Smooth muscle cell of the brain vasculature (primary cell): ENCODE data around the gene ALLC.

Experiments
- DNase-seq: peaks from one replicate; pipeline ENCODE4 v3.0.0-alpha.2; 2012; ENCODE audit warnings: low read depth, low spot score

Gene ALLC

DNA sequence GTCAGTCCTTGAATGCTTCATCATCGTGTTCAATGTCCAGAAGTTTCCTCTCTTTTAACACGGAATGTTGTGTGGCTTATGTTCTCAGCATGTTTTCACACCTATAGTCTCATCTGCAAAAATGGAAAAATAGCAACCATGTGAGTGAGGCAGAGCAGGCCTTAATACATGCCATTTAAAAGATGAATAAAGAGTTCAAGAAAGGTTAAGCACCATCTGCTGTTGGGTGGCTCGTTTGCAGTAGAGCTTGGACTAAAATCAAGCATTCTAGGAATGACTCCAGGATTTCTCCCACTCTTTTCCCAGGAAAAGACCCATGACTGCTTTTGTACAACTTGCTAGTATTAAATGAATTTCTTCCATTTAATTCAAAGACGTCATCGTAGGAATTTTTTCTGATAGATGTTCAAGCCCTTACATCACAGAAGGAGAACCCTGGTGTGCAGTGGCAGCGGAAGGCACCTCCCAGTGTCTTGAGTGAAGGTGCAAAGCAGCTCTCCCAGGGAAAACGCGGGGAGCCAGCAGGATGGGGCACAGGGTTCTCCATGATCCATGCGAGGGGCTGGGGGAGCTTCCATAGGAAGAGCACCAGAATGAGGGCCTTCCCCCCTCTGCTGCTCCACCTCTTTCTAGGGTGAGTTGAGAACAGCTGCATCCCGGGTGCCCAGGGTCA, 55.0 kb downstream of the ALLC start:
- no peak for DNase-seq

DNA sequence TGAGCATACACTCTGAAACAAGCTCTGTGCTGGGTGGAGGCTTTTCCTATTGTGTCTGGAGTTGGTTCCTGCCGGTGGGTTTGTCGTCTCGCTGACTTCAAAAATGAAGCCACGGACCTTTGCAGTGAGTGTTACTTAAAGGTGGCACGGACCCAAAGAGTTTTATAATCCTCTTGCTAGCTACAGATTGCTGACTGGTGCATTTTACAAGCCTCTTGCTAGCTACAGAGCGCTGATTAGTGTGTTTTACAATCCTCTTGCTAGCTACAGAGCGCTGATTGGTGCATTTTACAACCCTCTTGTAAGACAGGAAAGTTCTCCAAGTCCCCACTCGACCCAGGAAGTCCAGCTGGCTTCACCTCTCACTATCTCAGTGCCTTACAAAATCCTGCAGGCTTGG, 60.7 kb downstream of the ALLC start:
- no peak for DNase-seq

DNA sequence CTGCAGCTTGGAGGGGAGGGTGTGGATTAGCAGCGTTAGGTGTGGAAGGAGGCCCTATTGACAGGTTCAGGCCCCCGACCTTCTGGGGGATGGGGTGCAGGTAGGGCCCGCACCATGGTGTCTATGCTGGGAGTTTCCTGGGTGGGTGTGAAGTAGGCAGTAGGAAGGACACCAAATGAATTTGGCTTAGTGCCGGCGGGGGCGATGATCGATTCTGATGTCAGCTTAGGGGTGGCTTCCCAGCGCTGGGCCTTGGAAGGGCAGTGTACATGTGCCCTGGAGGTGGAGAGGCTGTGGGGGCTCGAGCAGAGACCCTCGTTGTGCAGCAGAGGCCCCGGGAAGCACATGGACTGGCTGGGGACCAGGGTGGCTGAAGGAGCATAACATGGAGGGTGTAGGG, 67.0 kb downstream of the ALLC start:
- DNase-seq: no peak

DNA sequence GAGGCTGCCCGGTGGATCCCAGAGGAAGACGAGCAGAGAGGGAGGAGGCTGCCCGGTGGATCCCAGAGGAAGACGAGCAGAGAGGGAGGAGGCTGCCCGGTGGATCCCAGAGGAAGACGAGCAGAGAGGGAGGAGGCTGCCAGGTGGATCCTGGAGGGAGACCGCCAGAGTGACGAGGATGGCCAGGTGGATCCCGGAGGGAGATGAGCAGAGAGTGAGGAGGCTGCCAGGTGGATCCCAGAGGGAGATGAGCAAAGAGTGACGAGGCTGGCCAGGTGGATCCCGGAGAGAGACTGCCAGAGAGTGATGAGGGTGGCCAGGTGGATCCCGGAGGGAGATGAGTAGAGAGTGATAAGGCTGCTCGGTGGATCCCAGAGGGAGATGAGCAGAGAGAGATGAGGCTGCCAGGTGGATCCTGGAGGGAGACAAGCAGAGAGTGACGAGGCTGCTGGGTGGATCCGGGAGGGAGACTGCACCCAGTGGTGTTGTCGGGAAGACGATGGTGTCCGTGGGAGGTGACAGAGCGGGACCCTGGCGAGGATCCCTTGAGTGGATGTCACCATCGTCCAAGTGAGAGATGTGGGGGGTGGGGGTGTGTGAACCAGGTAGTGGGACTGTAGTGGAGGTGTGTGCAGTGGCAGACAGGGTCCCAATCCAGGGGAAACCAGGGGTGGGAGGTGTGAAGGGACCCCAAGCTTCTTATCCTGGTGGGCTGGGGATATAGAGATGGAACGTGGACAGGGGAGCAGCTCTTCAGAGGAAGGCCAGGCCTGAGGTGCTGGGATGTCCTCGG, 67.7 kb downstream of the ALLC start:
- DNase-seq: no peak

DNA sequence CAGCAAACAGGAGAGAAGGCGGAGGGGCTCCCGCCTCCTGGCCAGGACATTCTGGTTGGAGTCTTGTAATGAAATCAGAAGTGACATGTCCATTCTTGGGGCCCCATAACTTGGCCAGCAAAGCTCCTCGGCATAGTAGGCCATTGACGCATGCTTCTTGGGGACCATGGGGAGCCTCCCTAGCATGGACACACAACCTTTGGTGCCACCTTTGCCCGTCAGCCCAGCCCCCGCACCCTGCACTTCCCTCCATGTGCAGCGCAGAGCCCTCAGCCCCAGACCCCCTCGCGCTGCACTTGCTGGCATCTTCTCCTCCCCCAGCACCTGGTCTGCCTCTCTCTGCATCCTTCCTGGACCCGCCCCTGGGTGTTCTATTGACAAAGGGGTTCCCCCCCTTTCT, 68.5 kb downstream of the ALLC start:
- DNase-seq: no peak

DNA sequence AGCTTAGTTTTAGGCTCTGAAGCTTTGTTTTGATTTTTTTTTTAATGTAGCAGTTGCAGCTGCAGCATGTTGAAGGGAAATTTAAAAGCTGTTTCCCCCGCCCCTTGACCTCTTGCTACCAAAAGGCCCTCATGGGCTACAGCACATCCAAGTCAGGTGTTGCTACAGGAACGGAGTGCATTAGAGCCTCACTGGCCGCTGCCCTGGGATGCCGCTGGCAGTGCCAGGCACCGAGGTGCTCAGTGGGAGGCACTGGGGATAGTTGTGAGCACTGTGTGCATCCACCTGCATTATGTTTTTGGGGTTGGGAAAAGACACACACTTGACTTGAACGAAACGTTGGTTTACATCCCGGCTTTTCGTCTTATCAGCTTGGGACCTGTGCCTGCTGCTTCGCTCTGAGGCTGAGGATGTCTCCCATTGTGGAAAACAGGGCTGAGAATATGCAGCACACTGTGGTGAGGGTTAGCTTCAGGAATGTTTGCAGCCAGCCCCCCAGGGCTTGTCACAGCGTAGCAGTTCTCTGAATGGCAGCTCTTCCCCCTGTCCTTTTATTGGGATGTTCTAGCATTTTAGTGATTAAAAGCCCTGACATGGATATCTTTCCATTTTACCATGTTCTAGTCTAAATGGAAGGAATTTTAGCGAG, 69.5 kb downstream of the ALLC start:
- DNase-seq: no peak

DNA sequence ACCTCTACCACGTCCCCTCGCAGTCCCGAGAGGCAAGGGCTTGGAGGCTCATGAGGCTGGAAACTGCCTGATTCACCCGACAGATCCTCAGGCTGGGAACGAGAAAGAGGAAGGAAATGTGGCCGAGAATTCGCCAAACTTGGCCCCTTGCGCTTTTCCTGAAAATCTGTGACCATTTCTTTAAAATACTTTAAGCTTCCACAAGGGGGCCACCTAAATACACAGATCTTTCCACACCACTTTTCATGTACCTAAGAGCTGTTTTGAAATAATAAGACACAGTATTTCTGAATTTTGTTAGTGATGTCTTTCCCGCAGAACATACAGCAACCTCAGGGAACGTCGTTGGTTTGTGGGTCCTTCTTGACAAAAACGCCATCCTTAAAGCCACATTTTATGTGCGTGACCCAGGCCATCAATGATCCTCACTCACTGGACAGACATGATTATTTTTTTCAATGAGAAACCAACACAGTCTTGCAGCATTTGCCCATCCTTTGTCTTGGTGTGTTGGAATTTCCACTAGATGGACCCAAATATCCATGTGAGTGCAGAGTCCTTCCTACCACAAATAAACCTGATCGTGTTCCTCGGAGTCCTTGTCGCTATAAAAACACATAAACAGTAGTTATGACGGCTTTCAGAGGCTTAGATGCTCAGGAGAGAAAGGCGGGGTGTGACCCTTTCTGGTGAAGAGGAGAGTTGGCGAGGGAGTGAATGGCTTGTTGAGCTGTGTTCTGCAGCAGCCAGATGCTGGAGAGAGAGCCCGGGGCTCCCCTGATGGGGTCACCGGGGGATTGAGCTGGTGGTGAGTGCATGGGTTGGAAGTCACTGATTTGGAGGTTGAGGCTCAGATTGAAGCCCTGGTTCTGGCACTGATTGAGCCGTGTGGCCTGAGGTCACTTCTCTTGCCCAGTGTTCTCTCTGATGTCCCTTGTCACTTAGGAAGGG, 70.4 kb downstream of the ALLC start:
- peak; percentile 35 for DNase-seq

DNA sequence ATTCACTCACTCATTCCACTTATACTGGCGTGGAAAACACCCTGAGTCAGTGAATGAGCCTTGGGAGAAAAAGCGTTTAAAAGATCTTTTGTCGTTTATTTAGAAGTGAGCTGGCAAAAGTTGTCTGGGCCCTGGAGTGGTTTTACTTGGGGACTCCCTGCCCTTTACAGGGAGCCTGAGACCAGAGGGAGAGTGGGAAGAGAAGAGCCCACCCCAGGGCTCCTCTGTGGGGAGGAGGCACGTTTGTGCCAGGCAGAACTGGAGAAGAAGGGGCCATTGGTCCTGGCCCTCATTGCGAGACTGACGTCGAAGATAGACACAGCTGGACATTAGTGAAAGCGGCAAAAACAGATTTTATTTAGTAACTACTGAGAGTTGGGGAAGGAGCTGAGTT, 71.1 kb downstream of the ALLC start:
- DNase-seq: no peak

DNA sequence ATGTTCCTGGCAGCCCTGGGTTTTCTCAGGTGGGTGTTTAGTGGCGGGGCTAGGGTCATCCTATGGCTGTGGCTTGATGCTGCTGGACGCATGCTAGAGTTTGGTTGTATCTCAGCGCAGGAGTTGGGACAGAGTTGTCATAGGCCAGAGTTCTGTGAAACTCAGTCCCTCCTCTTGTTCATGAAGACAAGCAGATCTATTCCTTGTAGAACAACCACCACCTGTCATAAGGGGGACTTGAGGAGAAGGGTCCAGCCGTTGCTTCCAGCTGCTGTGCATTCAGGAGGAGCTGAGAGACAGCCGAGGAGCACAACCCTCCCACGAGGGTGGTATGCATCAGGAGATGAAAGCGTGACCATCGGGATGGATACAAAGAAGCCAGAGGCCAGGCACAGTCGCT, 71.8 kb downstream of the ALLC start:
- no peak for DNase-seq

DNA sequence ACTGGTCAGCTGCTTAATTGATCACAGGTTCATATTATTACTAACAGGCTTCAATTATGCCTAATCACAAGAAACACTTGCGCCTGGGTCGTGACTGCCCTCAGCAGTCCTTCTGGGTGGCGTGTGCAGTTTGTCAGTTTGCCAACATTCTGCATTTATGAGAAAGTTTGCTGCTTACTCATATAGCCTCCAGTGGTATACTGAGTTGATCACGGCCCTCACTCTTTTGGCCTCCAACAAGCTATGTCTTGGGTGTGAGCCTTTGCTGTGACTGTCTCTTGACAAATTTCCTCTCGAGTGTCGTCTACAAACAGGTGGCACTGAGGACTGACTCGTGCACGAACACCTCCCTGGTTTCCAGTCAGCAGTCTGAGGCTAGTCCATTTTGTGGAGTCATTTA, 72.6 kb downstream of the ALLC start:
- DNase-seq: no peak

DNA sequence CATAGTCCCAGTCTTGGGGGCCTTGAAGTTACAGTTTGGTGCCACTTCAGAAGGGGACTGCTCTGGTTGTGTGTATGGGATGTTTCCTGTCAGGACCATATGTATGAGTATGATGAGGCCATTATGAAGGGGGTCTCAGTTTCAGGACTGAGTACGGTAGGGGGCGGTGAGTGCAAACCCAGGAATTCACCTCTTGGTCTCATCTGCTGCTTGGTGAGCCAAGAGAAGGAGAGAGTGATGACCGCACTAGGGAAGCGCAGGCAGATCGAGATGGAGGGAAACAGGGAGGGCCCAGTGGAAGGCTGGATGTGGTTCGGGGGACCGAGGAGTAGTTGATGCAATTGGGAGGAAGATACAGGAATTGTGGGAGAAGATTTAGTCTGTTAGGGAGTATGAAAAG, 73.8 kb downstream of the ALLC start:
- DNase-seq: no peak

DNA sequence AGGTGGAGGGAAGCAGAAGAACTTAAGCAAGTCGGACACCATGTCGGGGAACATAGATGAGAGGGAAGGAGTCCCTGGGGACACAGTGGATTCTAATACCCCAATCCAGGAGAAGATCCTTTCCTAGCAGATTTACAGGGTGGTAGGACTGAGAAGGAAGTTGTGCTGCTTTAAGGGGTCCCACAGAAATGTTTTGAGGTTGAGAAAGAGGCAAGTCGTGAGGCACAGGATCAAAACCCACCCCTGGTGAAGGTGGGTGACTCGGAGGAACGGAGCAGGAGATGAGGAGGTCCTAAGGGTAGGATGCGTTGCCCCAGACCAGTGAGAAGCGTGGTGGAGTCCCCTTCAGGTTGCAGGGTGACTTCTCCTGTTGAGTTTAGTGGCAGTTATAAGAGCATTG, 78.1 kb downstream of the ALLC start:
- no peak for DNase-seq

DNA sequence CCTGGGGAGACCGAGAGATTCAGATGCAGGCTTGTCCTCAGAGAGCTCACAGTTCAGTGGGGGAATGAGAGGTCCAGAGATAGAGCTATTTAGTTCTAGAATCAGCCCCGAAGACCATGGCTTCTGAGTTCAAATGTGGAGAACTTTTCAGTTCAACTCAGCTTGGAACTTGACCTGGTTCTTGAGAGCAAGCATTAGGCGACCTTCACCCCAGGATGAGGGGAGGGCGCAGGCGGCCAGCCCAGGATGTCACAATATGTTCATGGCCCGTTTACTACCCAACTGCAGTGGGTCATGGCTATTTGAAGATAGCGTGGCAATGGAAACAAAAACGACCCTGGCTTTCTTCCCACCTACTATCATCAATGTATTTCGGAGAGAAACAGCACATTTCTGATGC, 79.1 kb downstream of the ALLC start:
- no peak for DNase-seq

DNA sequence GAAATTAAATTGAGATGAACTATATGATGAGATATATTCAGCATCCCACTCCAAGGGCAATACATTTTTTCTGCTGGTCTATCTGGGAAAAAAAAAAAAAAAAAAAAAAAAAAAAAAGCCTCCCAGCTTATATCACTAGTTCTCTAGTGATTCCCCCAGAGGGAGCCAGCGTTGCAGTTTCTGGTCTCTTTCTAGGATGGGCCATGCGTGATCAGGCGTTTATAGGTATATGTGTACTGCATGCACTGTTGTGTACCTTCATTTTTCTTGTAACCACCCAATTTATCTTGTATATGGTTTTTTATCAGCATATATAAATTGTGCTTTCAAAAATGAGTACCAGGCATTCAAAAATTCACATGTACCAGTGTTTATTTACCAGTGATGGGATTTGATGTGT, 80.5 kb downstream of the ALLC start:
- no peak for DNase-seq

DNA sequence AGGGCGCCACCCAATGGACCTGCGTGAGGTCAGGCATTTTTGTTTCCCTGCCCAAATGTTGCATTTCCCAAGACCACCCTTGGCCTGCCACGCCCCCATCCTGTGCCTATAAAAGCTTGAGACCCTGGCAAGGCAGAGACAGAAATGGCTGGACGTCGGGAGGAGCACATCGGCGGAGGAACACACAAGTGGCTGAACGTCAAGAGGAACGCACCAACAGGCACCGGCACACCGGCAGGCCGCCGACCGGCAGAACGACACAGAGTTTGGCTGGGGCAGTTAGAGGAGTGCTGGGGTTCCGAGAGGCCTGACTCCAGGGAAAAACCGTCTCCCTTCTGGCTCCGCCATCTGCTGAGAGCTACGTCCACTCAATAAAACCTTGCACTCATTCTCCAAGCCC, 81.3 kb downstream of the ALLC start:
- no peak for DNase-seq

DNA sequence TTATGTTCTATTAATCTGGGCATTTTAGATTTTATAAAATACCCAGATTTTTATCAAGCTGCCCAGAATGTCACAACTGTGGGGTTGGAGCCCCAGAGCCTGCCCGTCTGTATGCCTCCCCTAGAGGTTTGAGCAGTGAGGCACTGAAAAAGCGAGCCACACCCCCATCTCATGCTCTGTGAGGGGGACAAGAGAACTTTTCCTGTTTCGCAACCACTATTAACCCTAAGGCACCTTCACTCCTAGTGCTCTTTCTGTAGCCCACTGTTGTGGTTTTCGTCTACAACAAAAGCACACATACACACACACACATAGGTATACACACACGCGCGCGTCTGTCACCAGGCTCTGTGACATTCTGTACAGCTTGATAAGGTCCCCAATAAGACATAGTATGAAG, 83.4 kb downstream of the ALLC start:
- no peak for DNase-seq

DNA sequence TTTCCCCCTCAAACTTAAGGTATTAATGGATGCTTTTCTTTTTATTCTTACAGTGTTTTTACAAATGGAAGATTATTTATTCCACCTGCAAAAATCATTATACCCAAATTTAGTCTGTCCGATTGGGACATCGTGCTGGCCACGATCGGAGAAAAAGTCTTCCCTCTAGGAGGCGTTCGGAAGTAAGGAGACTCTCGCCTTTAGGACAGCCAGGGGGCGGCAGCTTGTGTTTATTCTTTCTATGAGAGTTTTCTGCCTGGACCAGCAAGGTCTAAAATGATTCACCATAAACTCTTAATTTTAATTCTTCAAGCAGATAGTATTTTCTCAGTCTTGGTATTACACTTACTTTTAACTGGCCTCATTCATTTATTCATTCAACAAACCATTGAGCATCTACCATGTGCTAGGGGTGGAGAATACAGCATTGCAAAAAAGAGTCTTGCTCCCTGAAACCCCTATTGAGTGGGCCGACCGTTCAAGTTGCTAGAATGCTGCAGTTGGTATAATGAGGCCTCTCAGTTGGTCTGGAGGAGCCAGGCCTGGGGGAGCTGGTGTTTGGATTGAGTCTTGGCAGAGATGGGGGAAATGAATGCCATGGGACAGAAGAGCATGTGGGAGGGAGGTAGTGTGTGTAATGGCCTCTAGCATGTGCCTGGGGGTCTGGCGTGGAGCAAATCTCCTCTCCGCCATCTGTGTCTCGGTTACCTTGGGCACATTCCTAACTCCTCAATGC, 84.0 kb downstream of the ALLC start:
- no peak for DNase-seq

DNA sequence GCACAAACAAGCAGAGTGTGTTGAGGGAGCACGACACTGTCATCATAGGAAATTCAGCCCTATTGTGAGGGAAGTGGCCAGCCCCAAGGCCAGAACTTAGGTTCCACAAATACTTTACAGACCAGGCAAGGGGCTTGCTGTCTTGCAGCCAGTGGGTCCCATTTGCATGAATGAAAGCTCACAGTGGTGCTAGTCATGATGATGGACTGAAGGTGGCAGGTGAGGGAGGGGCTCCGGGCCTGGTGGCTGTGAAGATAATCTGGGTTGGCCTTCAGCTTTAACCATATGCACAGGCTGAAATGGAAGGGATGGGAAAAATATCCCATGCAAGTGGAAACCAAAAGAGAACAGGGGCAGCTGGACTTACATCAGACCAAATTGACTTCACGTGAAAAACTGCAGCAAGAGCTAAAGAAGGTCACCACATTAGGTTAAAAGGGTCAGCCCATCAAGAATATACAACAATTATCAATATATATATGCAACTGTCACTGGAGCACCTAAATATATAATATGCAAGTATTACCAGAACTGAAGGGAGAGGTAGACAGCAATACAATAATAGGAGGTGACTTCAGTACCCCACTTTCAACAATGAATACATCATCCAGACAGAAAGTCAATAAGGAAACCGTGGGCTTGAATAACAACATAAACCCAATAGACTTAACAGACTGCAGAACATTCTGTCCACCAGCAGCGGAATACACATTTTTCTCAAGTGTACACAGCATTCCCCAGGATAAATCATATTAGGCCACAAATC, 84.9 kb downstream of the ALLC start:
- no peak for DNase-seq

DNA sequence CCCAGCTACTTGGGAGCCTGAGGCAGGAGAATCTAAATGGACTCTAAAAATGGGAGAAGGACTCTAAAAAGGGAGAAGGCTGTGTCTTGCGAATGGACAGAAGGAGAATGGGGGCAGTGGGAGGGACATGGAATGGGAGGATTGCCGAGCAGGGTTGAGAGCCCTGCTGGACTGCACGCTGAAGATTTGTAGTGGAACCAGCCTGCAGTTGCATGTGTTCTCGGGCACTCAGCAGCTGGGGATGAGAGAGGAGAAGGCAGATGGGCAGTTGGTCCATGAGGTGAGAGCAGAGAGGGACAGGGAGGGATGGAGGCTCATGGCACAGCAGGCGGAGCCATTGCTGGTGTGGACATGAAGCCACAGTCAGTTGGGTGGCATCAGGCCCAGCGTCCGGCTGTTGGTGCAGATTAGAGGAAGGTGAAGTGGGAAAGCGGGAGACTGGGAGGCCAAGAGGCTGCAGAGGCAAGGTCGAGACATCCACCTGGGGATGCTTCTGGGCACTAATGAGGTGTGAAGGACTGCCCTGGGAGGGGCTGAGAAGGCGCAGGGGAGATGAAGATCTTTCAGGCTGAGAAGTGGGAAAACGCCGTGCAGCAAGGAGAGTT, 86.1 kb downstream of the ALLC start:
- DNase-seq: no peak

DNA sequence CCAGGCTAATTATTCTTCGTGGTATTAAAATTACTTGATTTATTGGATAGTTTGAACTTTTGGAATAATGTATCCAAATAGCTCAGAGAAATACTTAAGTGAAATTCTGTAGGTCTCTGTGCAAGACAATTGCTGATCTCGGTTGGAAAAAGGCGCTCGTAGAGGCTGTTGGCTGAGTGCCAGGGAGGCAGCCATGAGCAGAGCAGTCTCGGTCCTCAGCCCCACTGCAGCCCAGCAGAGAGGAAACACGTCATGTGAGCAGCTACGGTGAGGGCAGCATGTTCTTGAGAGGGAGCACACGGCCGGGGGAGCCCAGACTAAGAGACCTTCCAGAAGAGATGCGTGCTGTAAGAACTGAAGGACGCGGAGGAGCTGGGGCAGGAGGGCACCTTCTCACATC, 87.9 kb downstream of the ALLC start:
- DNase-seq: no peak
